Measurements from ENCODE around the gene SHPK.

Gene SHPK

DNA sequence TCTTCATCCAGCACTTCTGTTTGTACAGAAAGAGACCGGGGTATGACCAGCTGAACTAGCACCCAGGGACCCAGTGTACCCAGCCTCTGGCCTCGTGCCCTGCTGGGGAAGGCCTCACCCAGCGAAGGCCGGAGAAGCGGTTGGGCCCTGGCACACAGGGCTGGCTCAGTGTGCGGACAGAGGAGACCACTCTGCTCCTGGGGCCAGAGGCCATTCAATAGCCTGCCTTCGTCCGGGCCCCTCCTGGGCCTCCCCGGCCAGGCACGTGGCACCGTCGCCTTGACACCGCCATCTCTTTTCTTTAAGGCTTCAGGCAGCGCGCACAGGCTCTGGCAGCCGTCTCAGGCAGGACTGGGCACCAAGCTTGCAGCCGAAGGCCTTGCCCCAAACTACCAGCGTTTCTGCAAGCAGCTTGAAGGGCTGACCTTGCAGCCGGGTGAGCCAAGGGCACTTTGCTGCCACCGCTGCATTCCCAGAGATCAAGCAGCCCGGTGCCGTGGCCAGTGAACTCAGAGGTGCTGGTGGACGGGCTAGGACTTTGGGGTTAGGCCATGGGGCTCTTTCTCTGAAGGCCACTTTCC is 24.4 kb upstream of the SHPK start:
- no peak for FAIRE-seq
- no peak for DNase-seq (ENCODE audit: insufficient read length, low spot score)

DNA sequence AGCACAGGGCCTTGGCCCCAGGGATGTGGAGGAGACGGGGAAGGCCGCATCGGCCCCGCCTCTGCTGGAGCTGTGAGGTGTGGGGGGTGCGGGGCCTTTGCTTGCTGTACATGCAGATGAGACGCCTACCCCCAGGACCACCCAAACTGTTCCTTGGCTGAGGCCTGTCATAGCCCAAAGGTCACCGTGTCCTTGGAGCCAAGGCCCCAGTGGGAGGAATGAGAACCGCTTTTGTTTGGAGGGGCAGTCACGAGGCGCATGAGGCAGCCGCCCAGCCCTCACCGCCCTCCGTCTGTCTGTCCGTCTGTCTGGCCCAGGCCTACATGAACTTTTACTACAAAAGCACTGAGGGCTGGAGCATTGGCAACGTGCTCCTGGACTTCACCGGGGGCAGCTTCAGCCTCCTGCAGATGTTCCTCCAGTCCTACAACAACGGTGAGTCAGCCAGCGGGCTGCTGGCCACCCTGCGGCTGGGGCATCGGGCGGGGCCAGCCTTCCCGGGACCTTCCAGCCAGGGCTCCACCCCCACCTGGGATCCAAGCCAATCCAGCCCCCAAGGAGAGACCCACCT is 23.6 kb upstream of the SHPK start:
- peak; percentile 65 for FAIRE-seq
- peak; percentile 84 for DNase-seq (ENCODE audit: insufficient read length, low spot score)

GRCh38 chr17:3658784-3659449 is 22.9 kb upstream of the SHPK start:
- FAIRE-seq, result no peak
- no peak for DNase-seq (ENCODE audit: insufficient read length, low spot score)

GRCh38 chr17:3657874-3658783 is 22.1 kb upstream of the SHPK start:
- no peak for DNase-seq (ENCODE audit: insufficient read length, low spot score)
- peak; percentile 67 for FAIRE-seq

- FAIRE-seq (no peak), DNase-seq (ENCODE audit: insufficient read length, low spot score) (no peak)
Measured at GRCh38 chr17:3657588-3657869, 21.5 kb upstream of the SHPK start.

- DNase-seq (ENCODE audit: insufficient read length, low spot score) (no peak), FAIRE-seq (no peak)
Measured at GRCh38 chr17:3656755-3657587, 20.9 kb upstream of the SHPK start.

DNA sequence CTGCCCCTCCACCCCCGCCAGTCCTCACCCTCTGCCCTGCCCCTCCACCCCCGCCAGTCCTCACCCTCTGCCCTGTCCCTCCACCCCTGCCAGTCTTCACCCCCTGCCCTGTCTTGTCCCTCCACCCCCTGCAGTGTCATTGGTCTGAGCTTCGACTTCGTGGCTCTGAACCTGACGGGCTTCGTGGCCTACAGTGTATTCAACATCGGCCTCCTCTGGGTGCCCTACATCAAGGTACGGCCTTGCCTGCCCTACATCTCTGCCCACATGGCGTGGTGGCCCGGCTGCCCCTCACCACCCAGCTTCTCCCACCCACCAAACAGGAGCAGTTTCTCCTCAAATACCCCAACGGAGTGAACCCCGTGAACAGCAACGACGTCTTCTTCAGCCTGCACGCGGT is 20.3 kb upstream of the SHPK start:
- no peak for DNase-seq (ENCODE audit: insufficient read length, low spot score)
- FAIRE-seq, result no peak

- FAIRE-seq (no peak), DNase-seq (ENCODE audit: insufficient read length, low spot score) (no peak)
Measured at GRCh38 chr17:3655766-3656165, 19.7 kb upstream of the SHPK start.

DNA sequence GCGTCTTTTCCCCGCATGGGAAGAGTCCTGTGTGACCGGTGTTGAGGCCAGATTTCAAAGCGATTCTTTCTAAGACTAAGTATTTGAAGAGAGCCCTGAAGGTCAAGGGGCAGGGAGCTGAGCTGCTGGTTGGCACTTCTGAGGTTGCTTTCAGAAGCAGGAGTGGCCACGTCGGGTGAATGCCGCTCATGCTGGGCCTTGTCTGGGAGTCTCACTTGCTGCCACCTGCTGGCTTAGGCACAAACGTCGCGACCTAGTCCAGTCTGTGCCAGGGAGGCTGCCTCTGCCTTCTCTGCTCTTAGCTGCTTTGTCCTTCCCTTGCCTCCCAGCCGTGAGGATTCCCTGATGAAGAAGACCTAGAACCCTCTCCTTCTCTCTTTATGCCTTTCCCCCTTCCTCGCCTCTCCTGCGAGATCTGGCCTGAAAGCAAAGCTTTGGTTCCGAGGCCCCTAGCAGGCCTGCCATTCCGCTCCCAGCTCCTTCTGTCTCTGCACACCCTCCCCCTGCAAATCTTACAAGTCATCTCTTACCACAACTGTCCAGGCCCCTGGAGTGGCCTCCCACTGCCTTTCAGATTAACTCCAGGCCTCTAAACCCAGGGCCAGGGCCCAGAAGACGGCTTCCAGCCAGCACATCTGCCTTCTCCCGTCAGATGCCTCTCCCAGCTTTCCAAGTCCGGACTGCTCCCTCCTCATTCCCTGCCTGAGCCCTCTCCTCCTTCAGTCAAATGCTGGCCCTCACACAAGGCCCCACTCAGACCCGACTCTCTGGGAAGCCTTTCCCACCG is 11.9 kb upstream of the SHPK start:
- DNase-seq (ENCODE audit: insufficient read length, low spot score) (no peak), FAIRE-seq (no peak)

DNA sequence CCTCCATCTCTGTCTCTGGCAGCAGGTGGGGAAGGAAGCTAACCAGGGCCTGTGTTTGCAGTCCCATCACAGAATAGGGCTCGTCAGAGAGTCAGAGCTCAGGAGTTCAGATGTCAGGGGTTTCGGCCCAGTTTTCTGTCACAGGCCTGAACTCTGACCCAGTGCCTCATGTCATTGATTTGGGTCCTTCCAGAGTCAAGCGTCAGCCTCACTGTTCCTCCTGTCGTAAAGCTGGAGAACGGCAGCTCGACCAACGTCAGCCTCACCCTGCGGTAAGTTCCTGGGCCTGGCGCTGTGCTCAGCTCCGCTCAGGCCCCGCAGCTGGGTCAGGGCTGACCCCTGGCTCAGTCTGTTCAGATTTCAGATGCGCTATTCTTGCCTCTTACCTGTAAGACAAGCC is 11.2 kb upstream of the SHPK start:
- DNase-seq (ENCODE audit: insufficient read length, low spot score), result no peak
- FAIRE-seq, result peak; percentile 13

GRCh38 chr17:3645310-3645709 is 9.3 kb upstream of the SHPK start:
- DNase-seq (ENCODE audit: insufficient read length, low spot score) (no peak), FAIRE-seq (no peak)

- DNase-seq (ENCODE audit: insufficient read length, low spot score), result no peak
- FAIRE-seq, result no peak
Measured at GRCh38 chr17:3643889-3644349, 7.9 kb upstream of the SHPK start.

DNA sequence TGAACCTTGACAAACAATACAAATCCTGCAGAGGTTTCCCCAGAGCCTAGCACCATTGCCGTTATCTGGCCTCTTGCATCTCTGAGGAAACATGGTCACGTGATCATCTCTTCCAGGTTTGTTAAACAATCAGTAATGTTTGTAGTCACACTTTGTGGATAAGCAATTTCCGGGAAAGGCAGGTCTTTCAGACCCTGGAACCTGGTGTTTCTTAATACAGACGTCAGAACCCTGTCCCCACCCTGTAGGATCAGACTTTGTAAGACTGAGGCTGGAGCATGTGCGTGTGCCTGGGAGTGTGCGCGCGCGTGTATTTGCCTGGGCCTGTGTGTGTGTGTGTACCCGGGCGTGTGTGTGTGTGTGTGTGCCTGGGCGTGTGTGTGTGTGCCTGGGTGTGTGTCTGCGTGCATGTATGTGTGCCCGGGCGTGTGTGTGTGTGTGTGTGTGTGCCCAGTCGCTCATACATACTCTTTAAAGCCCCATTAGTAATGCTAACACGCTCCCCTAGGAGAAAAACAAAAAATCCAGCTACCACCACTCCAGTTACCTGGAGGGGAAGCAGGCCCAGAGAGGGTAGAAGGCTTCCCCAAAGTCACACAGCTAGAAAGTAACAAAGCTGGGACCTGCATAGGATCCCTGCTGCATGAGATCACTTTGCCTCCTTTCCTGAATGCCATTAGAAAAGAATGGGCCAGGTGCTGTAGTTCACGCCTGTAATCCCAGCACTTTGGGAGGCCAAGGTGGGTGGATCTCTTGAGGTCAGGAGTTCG is 5.9 kb upstream of the SHPK start:
- DNase-seq (ENCODE audit: insufficient read length, low spot score) (no peak), FAIRE-seq (peak; percentile 48)

DNA sequence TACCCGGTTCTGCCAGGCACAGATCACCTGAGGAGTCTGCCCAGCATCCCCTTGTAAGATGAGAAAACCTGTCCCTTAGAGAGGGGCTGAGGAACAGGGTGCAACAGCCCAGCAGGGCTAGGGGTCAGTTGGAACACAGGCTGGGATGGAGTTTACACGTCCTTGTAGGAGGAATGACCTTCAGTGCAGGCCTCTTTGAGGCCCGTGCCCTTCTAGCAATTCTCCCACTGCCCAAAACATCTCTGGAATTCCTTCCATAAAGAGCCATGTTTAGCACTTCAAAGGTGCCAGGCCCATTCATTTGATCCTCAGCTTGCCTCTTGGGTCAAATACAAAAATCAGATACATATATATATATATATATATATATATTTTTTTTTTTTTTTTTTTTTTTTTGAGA is 5.0 kb upstream of the SHPK start:
- FAIRE-seq (no peak), DNase-seq (ENCODE audit: insufficient read length, low spot score) (no peak)

- FAIRE-seq, result peak; percentile 36
- no peak for DNase-seq (ENCODE audit: insufficient read length, low spot score)
Measured at GRCh38 chr17:3639981-3640596, 4.0 kb upstream of the SHPK start.

DNA sequence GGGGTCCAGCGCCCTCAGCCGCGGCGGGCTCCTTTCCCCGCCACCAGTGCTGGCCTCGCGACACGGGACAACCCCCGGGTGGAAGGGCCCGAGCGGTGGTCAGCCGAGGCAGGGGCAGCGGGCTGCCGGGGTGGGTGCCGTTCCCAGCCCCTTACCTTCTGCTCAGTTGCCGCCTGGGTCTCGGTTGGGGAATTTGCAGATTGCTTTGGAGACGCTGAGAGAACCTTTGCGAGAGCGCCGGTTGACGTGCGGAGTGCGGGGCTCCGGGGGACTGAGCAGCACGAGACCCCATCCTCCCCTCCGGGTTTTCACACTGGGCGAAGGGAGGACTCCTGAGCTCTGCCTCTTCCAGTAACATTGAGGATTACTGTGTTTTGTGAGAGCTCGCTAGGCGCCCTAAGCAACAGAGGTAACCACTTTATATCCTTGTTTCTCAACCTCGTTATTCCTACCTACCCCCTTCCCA is 891 bp upstream of the SHPK start:
- no peak for DNase-seq (ENCODE audit: insufficient read length, low spot score)

DNA sequence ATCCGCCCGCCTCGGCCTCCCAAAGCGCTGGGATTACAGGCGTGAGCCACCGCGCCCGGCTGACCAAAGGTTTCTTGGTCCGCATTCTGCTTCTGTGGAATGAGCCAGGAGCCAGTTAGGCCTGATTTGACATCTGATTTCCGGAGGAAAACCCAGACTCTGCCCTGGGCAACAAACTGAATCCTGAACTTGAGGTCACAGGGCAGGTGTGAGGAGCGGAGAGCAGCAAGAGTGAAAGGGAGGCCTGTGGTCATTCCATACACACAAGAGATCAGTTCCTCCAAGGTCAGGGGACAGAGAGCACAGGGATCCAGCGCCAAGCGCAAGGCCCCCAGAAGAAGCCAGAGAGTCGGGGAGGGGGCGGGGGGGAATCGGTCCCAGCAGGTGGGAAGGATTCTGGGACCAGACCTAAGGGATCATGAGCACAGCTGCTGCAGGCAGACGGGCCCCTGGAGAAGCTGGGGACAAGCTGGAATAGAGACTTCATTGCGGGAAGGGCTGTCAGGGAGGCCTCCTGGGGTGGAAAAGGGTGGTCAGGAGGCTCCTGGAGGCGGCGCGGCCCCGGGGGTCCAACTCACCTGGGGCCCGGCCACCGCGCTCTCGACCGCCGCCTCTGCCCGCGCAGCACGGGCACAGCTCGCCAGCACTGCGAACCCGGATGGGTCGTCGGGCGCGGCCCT is 436 bp downstream of the SHPK start:
- DNase-seq (ENCODE audit: insufficient read length, low spot score), result no peak
- no peak for FAIRE-seq

More for the DNA sequence above, 891 bp upstream of the SHPK start:
- no peak for FAIRE-seq

DNA sequence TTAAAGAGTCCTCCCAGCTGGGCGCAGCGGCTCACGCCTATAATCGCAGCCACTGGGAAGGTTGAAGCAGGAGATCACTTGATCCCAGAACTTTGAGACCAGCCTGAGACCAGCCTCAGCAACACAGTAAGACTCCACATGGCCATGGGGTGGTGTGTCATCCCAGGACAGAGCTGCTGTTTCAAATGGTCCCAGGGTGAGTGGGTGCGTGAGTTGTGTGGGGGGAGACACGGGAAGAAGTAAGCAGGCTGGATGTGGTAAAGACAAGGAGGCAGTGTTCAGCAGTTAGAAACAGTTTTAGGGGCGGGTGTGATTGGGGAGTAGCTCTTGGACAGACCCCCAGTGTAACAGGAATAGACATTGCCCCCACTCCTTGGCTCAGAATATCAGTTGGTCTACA is 3.8 kb downstream of the SHPK start:
- FAIRE-seq, result no peak
- no peak for DNase-seq (ENCODE audit: insufficient read length, low spot score)
